ENCODE measurements around the gene ACTRT2. TPM values are rescaled to one million over a fixed set of nuclear protein-coding genes. Genes with fewer than 3 reads are reported as not detected.

The ACTRT2 gene
- total RNA-seq, 1 experiment from 2014 or later: not detected

DNA sequence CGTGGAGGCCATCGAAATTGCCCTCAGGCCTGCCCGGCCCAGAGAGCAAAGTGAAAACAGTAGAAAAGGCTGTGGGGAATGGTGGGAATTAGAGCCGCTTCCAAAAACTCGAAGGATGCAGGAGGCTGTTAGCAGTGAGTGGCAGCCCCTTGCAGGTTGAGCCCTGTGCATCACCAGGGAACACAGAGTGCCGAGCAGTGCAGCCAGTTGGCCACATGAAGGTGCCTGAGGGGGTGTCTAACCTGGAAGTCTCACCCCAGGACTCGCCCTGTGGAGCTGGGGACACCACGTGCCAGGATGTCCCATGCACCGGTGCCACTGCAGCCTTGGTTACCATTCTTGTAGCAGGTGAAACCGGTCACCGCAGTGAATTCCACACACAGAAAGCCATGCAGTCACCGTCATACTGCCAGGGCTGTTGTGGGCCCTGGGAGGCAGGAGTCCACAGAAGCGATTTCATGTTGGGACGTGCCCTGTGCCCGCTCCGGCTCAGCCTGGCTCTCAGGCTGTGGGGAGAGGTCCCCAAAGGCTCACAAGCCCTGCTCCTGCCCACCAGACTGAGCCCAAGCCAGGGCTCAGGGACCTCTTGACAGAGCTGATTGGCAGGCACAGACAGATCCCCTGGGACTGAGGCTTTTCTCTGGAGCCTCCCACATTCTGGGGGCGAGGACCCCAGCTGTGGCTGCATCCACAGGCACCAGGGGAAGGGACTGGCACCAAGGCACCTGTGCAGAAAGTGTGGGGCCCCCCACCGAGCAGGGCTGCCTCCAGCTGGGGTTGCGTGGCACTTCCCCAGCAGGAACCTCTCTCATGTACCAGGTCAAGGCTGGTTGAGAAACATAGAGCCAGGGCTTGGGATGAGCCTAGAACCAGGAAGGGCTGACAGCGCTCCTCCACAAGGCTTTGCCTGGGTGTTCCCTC lies 16.7 kb upstream of the ACTRT2 start:
- intact Hi-C loops (cut with micrococcal nuclease): no loop called here
- TF ChIP-seq EZH2 (IDR thresholded peaks at IDR 0.05; ENCODE audit: low read length, unreplicated experiment) (no peak), EZH2phosphoT487 (IDR thresholded peaks at IDR 0.05; ENCODE audit: borderline replicate concordance, low read length) (no peak)
- TF ChIP-seq, protein P1, sequence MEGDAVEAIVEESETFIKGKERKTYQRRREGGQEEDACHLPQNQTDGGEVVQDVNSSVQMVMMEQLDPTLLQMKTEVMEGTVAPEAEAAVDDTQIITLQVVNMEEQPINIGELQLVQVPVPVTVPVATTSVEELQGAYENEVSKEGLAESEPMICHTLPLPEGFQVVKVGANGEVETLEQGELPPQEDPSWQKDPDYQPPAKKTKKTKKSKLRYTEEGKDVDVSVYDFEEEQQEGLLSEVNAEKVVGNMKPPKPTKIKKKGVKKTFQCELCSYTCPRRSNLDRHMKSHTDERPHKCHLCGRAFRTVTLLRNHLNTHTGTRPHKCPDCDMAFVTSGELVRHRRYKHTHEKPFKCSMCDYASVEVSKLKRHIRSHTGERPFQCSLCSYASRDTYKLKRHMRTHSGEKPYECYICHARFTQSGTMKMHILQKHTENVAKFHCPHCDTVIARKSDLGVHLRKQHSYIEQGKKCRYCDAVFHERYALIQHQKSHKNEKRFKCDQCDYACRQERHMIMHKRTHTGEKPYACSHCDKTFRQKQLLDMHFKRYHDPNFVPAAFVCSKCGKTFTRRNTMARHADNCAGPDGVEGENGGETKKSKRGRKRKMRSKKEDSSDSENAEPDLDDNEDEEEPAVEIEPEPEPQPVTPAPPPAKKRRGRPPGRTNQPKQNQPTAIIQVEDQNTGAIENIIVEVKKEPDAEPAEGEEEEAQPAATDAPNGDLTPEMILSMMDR (conservative IDR thresholded peaks at IDR 0.05; ENCODE audit: low read depth, low read length): no peak
- no TSS peak for BruUV-seq (replicated peaks)
- no peaks in the 10 kb centered on the region for H3K4me1 ChIP-seq (ENCODE audit: insufficient read depth, low read length)
- no peaks in the 10 kb centered on the region for H3F3A ChIP-seq (ENCODE audit: low read length, unreplicated experiment)
- H3K36me3 ChIP-seq (ENCODE audit: low read depth, low read length): no peaks in the 10 kb centered on the region
- no peak overlapping the region for H3K4me2 ChIP-seq (ENCODE audit: low read length)
- H3K79me2 ChIP-seq (ENCODE audit: low read length): no peaks in the 10 kb centered on the region
- no peak for ATAC-seq
- ChIA-PET CTCF (no interaction called here), POLR2A (ENCODE audit: unreplicated experiment) (no interaction called here)
- H3K9me3 ChIP-seq (ENCODE audit: low read length): peaks cover 4% of the 10 kb centered on the region; the same call in 1 of the 2 replicates
- no peak for DNase-seq
- H3K9me2 ChIP-seq (replicated peaks; ENCODE audit: low read length): no peaks in the 10 kb centered on the region
- no peak overlapping the region for H3K4me3 ChIP-seq (ENCODE audit: low read length)
- H3K27ac ChIP-seq (ENCODE audit: low read length): no peak overlapping the region
- no peak overlapping the region for H2AFZ ChIP-seq (ENCODE audit: low read length)
- peaks cover 70% of the 10 kb centered on the region for H3K27me3 ChIP-seq (ENCODE audit: low read length)
- no peaks in the 10 kb centered on the region for H4K20me1 ChIP-seq (ENCODE audit: low read length)
- no peak overlapping the region for H3K9ac ChIP-seq (ENCODE audit: low read length)

DNA sequence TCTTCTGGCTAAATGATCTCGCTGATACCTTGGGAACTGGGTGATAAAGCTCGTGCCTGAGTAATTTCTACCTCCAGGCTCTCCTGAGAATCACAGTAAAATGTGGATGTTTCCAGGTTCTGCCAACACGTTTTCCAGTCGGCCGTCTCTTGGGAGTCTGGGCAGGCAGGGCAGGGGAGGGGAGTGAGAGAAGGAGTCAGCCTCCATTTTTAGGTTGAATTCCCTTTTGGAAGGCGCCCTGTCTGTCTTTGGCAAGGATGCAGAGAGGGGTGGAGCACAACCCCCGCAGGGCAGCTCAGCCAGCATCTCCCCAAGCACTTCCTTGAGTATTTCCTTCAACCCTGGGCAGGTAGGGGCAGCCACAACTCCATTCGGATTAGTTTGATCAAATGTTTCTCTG lies 15.5 kb upstream of the ACTRT2 start:
- ChIA-PET CTCF (no interaction called here), POLR2A (ENCODE audit: unreplicated experiment) (no interaction called here)
- H3K9me3 ChIP-seq (ENCODE audit: low read length): peaks cover 4% of the 10 kb centered on the region; the same call in 1 of the 2 replicates
- no peak overlapping the region for H3K9ac ChIP-seq (ENCODE audit: low read length)
- no TSS peak for BruUV-seq (replicated peaks)
- H2AFZ ChIP-seq (ENCODE audit: low read length): no peak overlapping the region
- H3F3A ChIP-seq (ENCODE audit: low read length, unreplicated experiment): no peaks in the 10 kb centered on the region
- H3K4me3 ChIP-seq (ENCODE audit: low read length): no peak overlapping the region
- H3K79me2 ChIP-seq (ENCODE audit: low read length): no peaks in the 10 kb centered on the region
- H4K20me1 ChIP-seq (ENCODE audit: low read length): no peaks in the 10 kb centered on the region
- no peaks in the 10 kb centered on the region for H3K36me3 ChIP-seq (ENCODE audit: low read depth, low read length)
- peaks cover 61% of the 10 kb centered on the region for H3K27me3 ChIP-seq (ENCODE audit: low read length)
- TF ChIP-seq EZH2 (IDR thresholded peaks at IDR 0.05; ENCODE audit: low read length, unreplicated experiment) (no peak), EZH2phosphoT487 (IDR thresholded peaks at IDR 0.05; ENCODE audit: borderline replicate concordance, low read length) (no peak)
- TF ChIP-seq, protein P1 (conservative IDR thresholded peaks at IDR 0.05; ENCODE audit: low read depth, low read length): no peak
- no peak for DNase-seq
- ATAC-seq: no peak
- no peaks in the 10 kb centered on the region for H3K9me2 ChIP-seq (replicated peaks; ENCODE audit: low read length)
- H3K27ac ChIP-seq (ENCODE audit: low read length): no peak overlapping the region
- H3K4me2 ChIP-seq (ENCODE audit: low read length): no peak overlapping the region
- no peaks in the 10 kb centered on the region for H3K4me1 ChIP-seq (ENCODE audit: insufficient read depth, low read length)
- intact Hi-C loops (cut with micrococcal nuclease): no loop called here

All from PC-3 (cell line).